ENCODE data around the gene LATS2. TPM values are rescaled to one million over a fixed set of nuclear protein-coding genes. Genes with fewer than 3 reads are reported as not detected.

LATS2 gene
- total and polyA plus RNA-seq, 10 donors: 2.5 to 34.6 (median 22.6) TPM

GRCh38 chr13:21037656-21038055, 23.7 kb downstream of the LATS2 start:
- DNase-seq: no peak
- WGBS, 5 donors: 75 to 86% (median 80%) methylated on average over 8 of the region's 8 CpGs
- Histone ChIP-seq H3K4me1 (peaks cover 25 to 94% (median 73%) of the 10 kb centered on the region in 6 donors), H3K9me3 (no peaks in the 10 kb centered on the region), H3K27ac (peak overlapping the region in 4 of 8 donors; percentile 59 to 76 (median 70)), H3K27me3 (replicated peaks in 1 of 7) (no peaks in the 10 kb centered on the region), H3K36me3 (peaks cover 0 to 4% (median 0%) of the 10 kb centered on the region in 6 donors), H3K4me3 (no peak overlapping the region)
- TF ChIP-seq POLR2AphosphoS5 (IDR thresholded peaks at IDR 0.05) (no peak), POLR2A (IDR thresholded peaks at IDR 0.05) (no peak), CTCF (IDR thresholded peaks at IDR 0.05 in 8 of 11, conservative IDR thresholded peaks at IDR 0.05 in 3 of 11) (no peak)
- intact Hi-C loops (cut with DNase I; ENCODE audit: low total_unique reads): no loop called here

- intact Hi-C loops (cut with DNase I; ENCODE audit: low total_unique reads): no loop called here
- TF ChIP-seq CTCF (IDR thresholded peaks at IDR 0.05 in 8 of 11, conservative IDR thresholded peaks at IDR 0.05 in 3 of 11) (no peak), POLR2AphosphoS5 (IDR thresholded peaks at IDR 0.05) (no peak), POLR2A (IDR thresholded peaks at IDR 0.05) (no peak)
- WGBS, 5 donors: 61 to 80% (median 65%) methylated on average over 5 of the region's 5 CpGs
- DNase-seq: no peak
- no peak overlapping the region for H3K4me3 ChIP-seq
- peaks cover 19 to 89% (median 65%) of the 10 kb centered on the region in 6 donors for H3K4me1 ChIP-seq
- peak overlapping the region in 5 of 8 donors; percentile 12 to 63 (median 52) for H3K27ac ChIP-seq
- no peaks in the 10 kb centered on the region for H3K9me3 ChIP-seq
- H3K36me3 ChIP-seq: no peaks in the 10 kb centered on the region
- no peaks in the 10 kb centered on the region for H3K27me3 ChIP-seq (replicated peaks in 1 of 7)
Measured at GRCh38 chr13:21035498-21035897, 25.9 kb downstream of the LATS2 start.

- H3K27ac ChIP-seq: peak overlapping the region in 5 of 8 donors; percentile 21 to 63 (median 56)
- H3K36me3 ChIP-seq: no peaks in the 10 kb centered on the region
- H3K27me3 ChIP-seq (replicated peaks in 1 of 7): no peaks in the 10 kb centered on the region
- intact Hi-C loops (cut with DNase I; ENCODE audit: low total_unique reads): no loop called here
- no peaks in the 10 kb centered on the region for H3K9me3 ChIP-seq
- H3K4me1 ChIP-seq: peaks cover 17 to 81% (median 57%) of the 10 kb centered on the region in 6 donors
- H3K4me3 ChIP-seq: no peak overlapping the region
- WGBS, 5 donors: 27 to 32% (median 32%) methylated on average over 8 of the region's 8 CpGs
- TF ChIP-seq CTCF (IDR thresholded peaks at IDR 0.05 in 8 of 11, conservative IDR thresholded peaks at IDR 0.05 in 3 of 11): peak in 3 of 11 experiments; percentile 22 to 38 (median 35)
- no peak for TF ChIP-seq POLR2A (IDR thresholded peaks at IDR 0.05)
- peak in 1 of 3 donors; percentile 22 for TF ChIP-seq POLR2AphosphoS5 (IDR thresholded peaks at IDR 0.05)
- no peak for DNase-seq
Measured at GRCh38 chr13:21034603-21035191, 26.7 kb downstream of the LATS2 start.

- H3K4me1 ChIP-seq: peaks cover 11 to 75% (median 50%) of the 10 kb centered on the region in 6 donors
- 42 to 80% (median 67%) methylated on average over 6 to 13 of the region's 13 CpGs for WGBS, 5 donors
- H3K9me3 ChIP-seq: no peaks in the 10 kb centered on the region
- intact Hi-C loops (cut with DNase I; ENCODE audit: low total_unique reads): no loop called here
- no peak overlapping the region for H3K4me3 ChIP-seq
- H3K36me3 ChIP-seq: no peaks in the 10 kb centered on the region
- no peak for DNase-seq
- peak overlapping the region in 5 of 8 donors; percentile 52 to 63 (median 56) for H3K27ac ChIP-seq
- H3K27me3 ChIP-seq (replicated peaks in 1 of 7): no peaks in the 10 kb centered on the region
- TF ChIP-seq POLR2AphosphoS5 (IDR thresholded peaks at IDR 0.05) (no peak), POLR2A (IDR thresholded peaks at IDR 0.05) (no peak), CTCF (IDR thresholded peaks at IDR 0.05 in 8 of 11, conservative IDR thresholded peaks at IDR 0.05 in 3 of 11) (no peak)
Measured at GRCh38 chr13:21033856-21034602, 27.4 kb downstream of the LATS2 start.
